Cardiac muscle cell (in vitro differentiated cells and primary cell): ENCODE results near the gene TASL. TPM values are rescaled to one million over a fixed set of nuclear protein-coding genes. Genes with fewer than 3 reads are reported as not detected.

Experiments
- DNase-seq, 2 donors: peaks; one replicate each; pipeline versions ENCODE4 v3.0.0 to v3.0.0-alpha.2; 2010 to 2017; ENCODE audit warnings: low read depth in 1 of 2, low spot score in 1 of 2
- H3K27ac ChIP-seq: fragments of 200-600 bp; sonication (generic); 2 replicates; pipeline ENCODE4 v1.5.1; 2016
- H3K27me3 ChIP-seq: fragments of 200-600 bp; sonication (generic); 2 replicates; pipeline ENCODE4 v1.6.0; 2016; ENCODE audit warnings: control low read depth
- H3K36me3 ChIP-seq: fragments of 200-600 bp; sonication (generic); 2 replicates; pipeline ENCODE4 v1.5.1; 2016; ENCODE audit warnings: control low read depth
- H3K4me1 ChIP-seq: fragments of 200-600 bp; sonication (generic); 2 replicates; pipeline ENCODE4 v1.8.1; 2017; ENCODE audit warnings: low read depth, mild to moderate bottlenecking, mixed run types
- H3K4me3 ChIP-seq: fragments of 200-600 bp; sonication (generic); 2 replicates; pipeline ENCODE4 v1.5.1; 2016; ENCODE audit warnings: mild to moderate bottlenecking
- H3K9me3 ChIP-seq: fragments of 200-600 bp; sonication (generic); 2 replicates; pipeline ENCODE4 v1.5.1; 2017; ENCODE audit warnings: low read depth, mild to moderate bottlenecking, control low read depth
- CTCF ChIP-seq: IDR thresholded peaks from 2 replicates; pipeline ENCODE4 v1.5.1; 2012; ENCODE audit warnings: low read depth, mild to moderate bottlenecking, low read length
- polyA plus RNA-seq: library from polyadenylated mRNA; unstranded; fragments of >200 nt; fragmentation: Nextera tagmentation; extraction: Ambion mirVana; gene quantifications from 2 replicates; pipeline ENCODE4 v1.2.1, GENCODE V29; 2016
- total RNA-seq: library from RNA; depleted of rRNA; stranded (reverse); fragments of >200 nt; gene quantifications from 2 replicates; pipeline ENCODE4 v1.2.3, GENCODE V29; 2016

The TASL gene
- total and polyA plus RNA-seq, 2 experiments from 2014 or later, result not detected

- no peaks in the 10 kb centered on the region for H3K4me1 ChIP-seq
- H3K27me3 ChIP-seq, result no peaks in the 10 kb centered on the region
- no peak overlapping the region for H3K4me3 ChIP-seq
- no peaks in the 10 kb centered on the region for H3K9me3 ChIP-seq
- DNase-seq, result no peak
- no peak overlapping the region for H3K27ac ChIP-seq
- H3K36me3 ChIP-seq, result no peaks in the 10 kb centered on the region
- no peak for TF ChIP-seq CTCF
Measured at GRCh38 chrX:30590368-30590767, 12.8 kb upstream of the TASL start.

GRCh38 chrX:30589146-30589888 lies 11.8 kb upstream of the TASL start:
- no peaks in the 10 kb centered on the region for H3K27me3 ChIP-seq
- no peak for DNase-seq
- no peak overlapping the region for H3K4me3 ChIP-seq
- no peaks in the 10 kb centered on the region for H3K36me3 ChIP-seq
- no peaks in the 10 kb centered on the region for H3K9me3 ChIP-seq
- no peak for TF ChIP-seq CTCF
- no peaks in the 10 kb centered on the region for H3K4me1 ChIP-seq
- no peak overlapping the region for H3K27ac ChIP-seq

- DNase-seq, result no peak
- no peak for TF ChIP-seq CTCF
- H3K9me3 ChIP-seq, result no peaks in the 10 kb centered on the region
- no peaks in the 10 kb centered on the region for H3K36me3 ChIP-seq
- no peaks in the 10 kb centered on the region for H3K4me1 ChIP-seq
- no peak overlapping the region for H3K27ac ChIP-seq
- H3K27me3 ChIP-seq, result no peaks in the 10 kb centered on the region
- H3K4me3 ChIP-seq, result no peak overlapping the region
Measured at GRCh38 chrX:30586516-30586915, 8.9 kb upstream of the TASL start.

GRCh38 chrX:30582664-30583063 lies 5.1 kb upstream of the TASL start:
- no peaks in the 10 kb centered on the region for H3K27me3 ChIP-seq
- H3K27ac ChIP-seq, result no peak overlapping the region
- no peaks in the 10 kb centered on the region for H3K9me3 ChIP-seq
- H3K4me1 ChIP-seq, result no peaks in the 10 kb centered on the region
- H3K36me3 ChIP-seq, result no peaks in the 10 kb centered on the region
- no peak overlapping the region for H3K4me3 ChIP-seq
- no peak for TF ChIP-seq CTCF
- DNase-seq, result no peak

- no peak overlapping the region for H3K4me3 ChIP-seq
- H3K4me1 ChIP-seq, result no peaks in the 10 kb centered on the region
- no peak for TF ChIP-seq CTCF
- no peaks in the 10 kb centered on the region for H3K9me3 ChIP-seq
- H3K36me3 ChIP-seq, result no peaks in the 10 kb centered on the region
- H3K27ac ChIP-seq, result no peak overlapping the region
- no peaks in the 10 kb centered on the region for H3K27me3 ChIP-seq
- no peak for DNase-seq
Measured at GRCh38 chrX:30580641-30581040, 3.1 kb upstream of the TASL start.
